Measurements from ENCODE around the gene TRMT5. TPM values are rescaled to one million over a fixed set of nuclear protein-coding genes. Genes with fewer than 3 reads are reported as not detected.

The TRMT5 gene
- total RNA-seq, 4 donors from 2014 or later, result 5.7 to 13.0 (median 7.8) TPM

- Histone ChIP-seq H3K36me3 (peaks cover 0 to 2% (median 0%) of the 10 kb centered on the region in 3 donors), H3K4me1 (no peaks in the 10 kb centered on the region), H3K27ac (no peak overlapping the region), H3K27me3 (no peaks in the 10 kb centered on the region), H3K9me3 (no peaks in the 10 kb centered on the region), H3K4me3 (no peak overlapping the region)
- 86 to 100% methylated on average over 1 of the region's 1 CpG for WGBS, 2 donors
- no peak for TF ChIP-seq POLR2A (IDR thresholded peaks at IDR 0.05)
- no peak for TF ChIP-seq CTCF (IDR thresholded peaks at IDR 0.05)
- intact Hi-C loops (cut with DNase I), result no loop called here
- DNase-seq, result no peak
Measured at GRCh38 chr14:61003571-61003970, 22.7 kb upstream of the TRMT5 start.

- H3K9me3 ChIP-seq, result no peaks in the 10 kb centered on the region
Measured at GRCh38 chr14:60999536-60999935, 18.7 kb upstream of the TRMT5 start.

GRCh38 chr14:60998617-60999016 lies 17.7 kb upstream of the TRMT5 start:
- no peak overlapping the region for H3K4me3 ChIP-seq
- DNase-seq, result no peak
- H3K9me3 ChIP-seq, result no peaks in the 10 kb centered on the region
- no peaks in the 10 kb centered on the region for H3K27me3 ChIP-seq
- intact Hi-C loops (cut with DNase I), result no loop called here
- TF ChIP-seq POLR2A (IDR thresholded peaks at IDR 0.05) (no peak), CTCF (IDR thresholded peaks at IDR 0.05) (no peak)
- no peaks in the 10 kb centered on the region for H3K4me1 ChIP-seq
- WGBS, 2 donors, result 86% methylated on average over 9 of the region's 9 CpGs; no CpG with 5 or more reads in 1 of the 2 donors
- H3K27ac ChIP-seq, result no peak overlapping the region
- H3K36me3 ChIP-seq, result peaks cover 0 to 14% (median 0%) of the 10 kb centered on the region in 3 donors

More at GRCh38 chr14:60999536-60999935, 18.7 kb upstream of the TRMT5 start:
- Histone ChIP-seq H3K36me3 (peaks cover 0 to 9% (median 0%) of the 10 kb centered on the region in 3 donors), H3K4me1 (no peaks in the 10 kb centered on the region), H3K27ac (no peak overlapping the region), H3K27me3 (no peaks in the 10 kb centered on the region), H3K4me3 (no peak overlapping the region)
- intact Hi-C loops (cut with DNase I), result no loop called here
- TF ChIP-seq POLR2A (IDR thresholded peaks at IDR 0.05) (no peak), CTCF (IDR thresholded peaks at IDR 0.05) (no peak)
- 85 to 87% methylated on average over 2 of the region's 2 CpGs for WGBS, 2 donors
- DNase-seq, result no peak

DNA sequence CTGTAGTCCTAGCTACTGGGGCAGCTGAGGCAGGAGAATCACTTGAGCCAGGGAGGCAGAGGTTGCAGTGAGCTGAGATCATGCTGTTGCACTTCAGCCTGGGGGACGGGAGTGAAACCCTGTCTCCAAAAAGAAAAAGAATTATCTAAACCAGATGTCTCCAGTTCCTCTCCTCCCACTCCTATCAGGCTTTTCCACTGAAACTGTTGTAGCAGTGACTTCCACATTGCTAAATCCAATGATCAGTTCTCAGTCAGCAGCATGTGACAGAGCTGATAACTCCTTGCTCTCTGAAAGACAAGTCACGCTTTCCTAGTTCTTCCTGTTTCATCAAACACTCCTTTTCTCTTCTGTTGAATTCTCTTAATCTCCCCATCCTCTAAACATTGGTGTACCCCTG lies 8.7 kb upstream of the TRMT5 start:
- H3K27ac ChIP-seq, result no peak overlapping the region
- H3K27me3 ChIP-seq, result no peaks in the 10 kb centered on the region
- H3K36me3 ChIP-seq, result peaks cover 0 to 72% (median 0%) of the 10 kb centered on the region in 3 donors
- DNase-seq, result no peak
- no peaks in the 10 kb centered on the region for H3K9me3 ChIP-seq
- H3K4me1 ChIP-seq, result no peaks in the 10 kb centered on the region
- TF ChIP-seq POLR2A (IDR thresholded peaks at IDR 0.05) (no peak), CTCF (IDR thresholded peaks at IDR 0.05) (no peak)
- intact Hi-C loops (cut with DNase I), result no loop called here
- 65 to 73% methylated on average over 2 of the region's 2 CpGs for WGBS, 2 donors
- no peak overlapping the region for H3K4me3 ChIP-seq

DNA sequence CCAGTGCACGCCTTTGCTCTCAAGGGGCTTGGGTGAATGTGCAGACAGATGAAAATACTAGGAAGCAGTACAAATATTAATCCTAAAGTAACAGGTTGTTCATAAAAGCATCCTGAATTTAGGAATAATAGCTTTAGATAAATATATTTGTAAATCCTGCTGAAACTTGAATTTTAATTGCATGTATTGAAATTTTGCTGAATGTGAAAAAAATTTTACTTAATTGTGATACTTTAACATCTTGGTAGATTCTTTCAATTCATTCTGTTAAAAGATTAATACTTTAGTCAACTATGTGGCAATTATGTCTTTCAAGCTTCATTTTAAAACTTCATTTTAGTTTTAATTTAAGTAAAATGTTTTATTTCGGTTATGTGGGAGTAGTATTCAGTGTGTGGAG lies 5.6 kb upstream of the TRMT5 start:
- Histone ChIP-seq H3K36me3 (peaks cover 0 to 57% (median 0%) of the 10 kb centered on the region in 3 donors), H3K4me1 (peaks cover 5 to 12% (median 10%) of the 10 kb centered on the region in 3 donors), H3K27ac (no peak overlapping the region), H3K27me3 (no peaks in the 10 kb centered on the region), H3K4me3 (no peak overlapping the region), H3K9me3 (no peaks in the 10 kb centered on the region)
- WGBS, 2 donors, result 96 to 99% methylated on average over 2 of the region's 2 CpGs
- intact Hi-C loops (cut with DNase I), result no loop called here
- no peak for DNase-seq
- TF ChIP-seq CTCF (IDR thresholded peaks at IDR 0.05), result no peak
- no peak for TF ChIP-seq POLR2A (IDR thresholded peaks at IDR 0.05)

Measured in esophagus squamous epithelium (tissue), 5 donors.